ENCODE measurements around the gene NCOA1. TPM values are rescaled to one million over a fixed set of nuclear protein-coding genes. Genes with fewer than 3 reads are reported as not detected.

Gene NCOA1
- total and polyA plus RNA-seq, 10 of the 15 experiments (the other 5 are each of a cell fraction or from before 2014, with no cell fraction given): 1.8 to 35.6 (median 6.1) TPM

DNA sequence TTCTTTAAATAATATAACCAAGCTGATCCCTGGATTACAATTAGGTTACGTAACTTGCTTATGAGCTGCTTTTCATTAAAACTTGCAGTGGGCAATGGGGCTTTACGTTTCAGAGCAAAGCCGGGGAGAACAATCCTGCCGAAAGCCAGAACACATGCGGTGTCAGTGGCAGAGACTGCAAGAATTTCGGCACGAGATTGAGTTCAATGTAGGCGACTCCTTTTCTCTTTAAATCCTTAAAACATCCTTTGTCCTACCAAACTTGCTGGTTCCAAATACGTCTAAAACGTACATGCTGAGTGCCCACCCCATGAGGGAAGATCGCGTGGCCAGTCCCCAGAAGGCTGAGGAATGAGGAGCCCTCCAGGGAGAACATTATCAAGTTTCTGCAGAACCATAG, 36.8 kb upstream of the NCOA1 start:
- Histone ChIP-seq H3K4me3 (no peak overlapping the region), H3K9ac (ENCODE audit: control insufficient read depth, insufficient read depth, low read length) (no peak overlapping the region), H4K20me1 (ENCODE audit: control insufficient read depth, insufficient read depth) (no peaks in the 10 kb centered on the region), H3K27ac (ENCODE audit: control insufficient read depth, insufficient read depth) (no peak overlapping the region), H3K36me3 (ENCODE audit: control insufficient read depth in 2 of 2, insufficient read depth in 2 of 2, low read length in 1 of 2) (no peaks in the 10 kb centered on the region), H3K27me3 (replicated peaks in 1 of 2; ENCODE audit: control insufficient read depth in 2 of 2, insufficient read depth in 2 of 2, low read length in 1 of 2) (no peaks in the 10 kb centered on the region), H2AFZ (ENCODE audit: control insufficient read depth, low read depth, low read length) (no peak overlapping the region), H3K9me3 (replicated peaks; ENCODE audit: control insufficient read depth, insufficient read depth, low read length) (no peaks in the 10 kb centered on the region), H3K4me2 (ENCODE audit: control insufficient read depth, insufficient read depth) (no peak overlapping the region), H3K4me1 (ENCODE audit: control insufficient read depth, insufficient read depth, low read length) (no peaks in the 10 kb centered on the region), H3K79me2 (ENCODE audit: control insufficient read depth, insufficient read depth, low read length) (no peaks in the 10 kb centered on the region)
- intact Hi-C loops (cut with micrococcal nuclease; ENCODE audit: unreplicated experiment) (no loop called here), in situ Hi-C loops (cut with MboI) (no loop called here)
- 72% methylated on average over 12 of the region's 12 CpGs for WGBS (ENCODE audit: insufficient coverage, insufficient replicate concordance, low lambda C conversion rate, missing lambda C conversion rate)
- ChIA-PET CTCF (interaction anchor here (1.3 kb wide), 1 partner anchor 8 kb away, joined by 4 read pairs; no protein-coding TSS in a partner anchor), RAD21 (ENCODE audit: unreplicated experiment) (no interaction called here), POLR2A (no interaction called here), SMC1A (ENCODE audit: uncharacterized antibody, unreplicated experiment) (interaction anchor here (0.5 to 1.7 kb wide), 4 partner anchors 8 to 61 kb away, joined by 3 to 5 read pairs (median 3); no protein-coding TSS in a partner anchor)
- FAIRE-seq: no peak
- no peak for DNase-seq (ENCODE audit: low read depth, low spot score)
- TF ChIP-seq GABPA (IDR thresholded peaks at IDR 0.05; ENCODE audit: low read depth) (no peak), ZNF384 (IDR thresholded peaks at IDR 0.05; ENCODE audit: borderline replicate concordance, low read depth, low read length) (no peak), SIN3A (IDR thresholded peaks at IDR 0.05; ENCODE audit: low read depth, low read length) (no peak)
- no peak for ATAC-seq
- no TSS peak for BruUV-seq (replicated peaks)

- FAIRE-seq: no peak
These were observed 34.2 kb upstream of the NCOA1 start for GRCh38 chr2:24456599-24457556.

More at GRCh38 chr2:24456599-24457556, 34.2 kb upstream of the NCOA1 start:
- Histone ChIP-seq H3K9me3 (replicated peaks; ENCODE audit: control insufficient read depth, insufficient read depth, low read length) (no peaks in the 10 kb centered on the region), H3K4me2 (ENCODE audit: control insufficient read depth, insufficient read depth) (no peak overlapping the region), H2AFZ (ENCODE audit: control insufficient read depth, low read depth, low read length) (no peak overlapping the region), H3K36me3 (ENCODE audit: control insufficient read depth in 2 of 2, insufficient read depth in 2 of 2, low read length in 1 of 2) (no peaks in the 10 kb centered on the region), H3K4me3 (no peak overlapping the region), H3K9ac (ENCODE audit: control insufficient read depth, insufficient read depth, low read length) (no peak overlapping the region), H4K20me1 (ENCODE audit: control insufficient read depth, insufficient read depth) (no peaks in the 10 kb centered on the region), H3K27me3 (replicated peaks in 1 of 2; ENCODE audit: control insufficient read depth in 2 of 2, insufficient read depth in 2 of 2, low read length in 1 of 2) (no peaks in the 10 kb centered on the region), H3K79me2 (ENCODE audit: control insufficient read depth, insufficient read depth, low read length) (no peaks in the 10 kb centered on the region), H3K4me1 (ENCODE audit: control insufficient read depth, insufficient read depth, low read length) (no peaks in the 10 kb centered on the region), H3K27ac (ENCODE audit: control insufficient read depth, insufficient read depth) (no peak overlapping the region)
- intact Hi-C loops (cut with micrococcal nuclease; ENCODE audit: unreplicated experiment) (no loop called here), in situ Hi-C loops (cut with MboI) (no loop called here)
- 48% methylated on average over 8 of the region's 8 CpGs for WGBS (ENCODE audit: insufficient coverage, insufficient replicate concordance, low lambda C conversion rate, missing lambda C conversion rate)
- SMC1A ChIA-PET (ENCODE audit: uncharacterized antibody, unreplicated experiment): interaction anchor here (1.0 kb wide), 1 partner anchor 34 kb away, joined by 4 read pairs; no protein-coding TSS in a partner anchor
- BruUV-seq (replicated peaks): no TSS peak
- CTCF ChIA-PET: interaction anchor here (0.6 to 1.8 kb wide), 3 partner anchors 34 to 424 kb away, joined by 3 to 6 read pairs (median 3); no protein-coding TSS in a partner anchor
- TF ChIP-seq ZNF217 (IDR thresholded peaks at IDR 0.05) (no peak), PKNOX1 (IDR thresholded peaks at IDR 0.05) (no peak)
- ATAC-seq (peak; percentile 53), DNase-seq (ENCODE audit: low read depth, low spot score) (no peak)
- POLR2A ChIA-PET: interaction anchor here (0.6 kb wide), 1 partner anchor 130 kb away, joined by 3 read pairs; no protein-coding TSS in a partner anchor
- RAD21 ChIA-PET (ENCODE audit: unreplicated experiment): no interaction called here

Measured in GM12878 (cell line).